HFFc6 (cell line): ENCODE data around the gene SPATS1. TPM values are rescaled to one million over a fixed set of nuclear protein-coding genes. Genes with fewer than 3 reads are reported as not detected.
"Not testable (repeated sequence)": the region's sequence is repeated elsewhere in the genome, so short reads cannot be mapped to it uniquely, and the experiment has no call there.

Experiments
- DNase-seq: peaks from one replicate; pipeline ENCODE4 v3.0.0-alpha.2; 2018
- H3K27ac Mint-ChIP-seq: 2 replicates; pipeline ENCODE4 v1.8.0; 2020; ENCODE audit warnings: mild to moderate bottlenecking, mixed read lengths
- H3K27me3 Mint-ChIP-seq: 2 replicates; pipeline ENCODE4 v1.8.0; 2021; ENCODE audit warnings: mild to moderate bottlenecking, moderate library complexity, mixed read lengths; ENCODE audit not compliant: insufficient read depth
- H3K36me3 Mint-ChIP-seq: 2 replicates; pipeline ENCODE4 v1.8.0; 2021; ENCODE audit warnings: low read depth, mixed read lengths
- H3K4me1 Mint-ChIP-seq: 2 replicates; pipeline ENCODE4 v1.8.0; 2020; ENCODE audit warnings: low read depth, mixed read lengths
- H3K4me3 Mint-ChIP-seq: 2 replicates; pipeline ENCODE4 v1.8.0; 2020; ENCODE audit warnings: mild to moderate bottlenecking, moderate library complexity, mixed read lengths
- H3K9me3 Mint-ChIP-seq: 2 replicates; pipeline ENCODE4 v1.8.0; 2020; ENCODE audit warnings: mild to moderate bottlenecking, mixed read lengths
- CTCF ChIP-seq: fragments of 200-600 bp; sonication (generic); IDR thresholded peaks from 2 replicates; pipeline ENCODE4 v1.5.0; 2021; ENCODE audit warnings: antibody characterized with exemption, mild to moderate bottlenecking
- total RNA-seq, 6 experiments: library from RNA; stranded (reverse); fragmentation: NEBNext Ultra II Directional; extraction: Animal tissue kit (Norgen Biotek cat#: 25700); gene quantifications; 2 replicates in 1 of 6; 3 replicates in 5 of 6; pipeline ENCODE4 v1.2.3, GENCODE V29; 2021

SPATS1 gene
- total RNA-seq, 6 experiments from 2014 or later = not detected

- no peaks in the 10 kb centered on the region for H3K36me3 Mint-ChIP-seq
- no peak overlapping the region for H3K27ac Mint-ChIP-seq
- peaks cover 32% of the 10 kb centered on the region for H3K27me3 Mint-ChIP-seq
- H3K4me1 Mint-ChIP-seq = no peaks in the 10 kb centered on the region
- TF ChIP-seq CTCF = no peak
- H3K4me3 Mint-ChIP-seq = no peak overlapping the region
- peak; percentile 50 for DNase-seq
- H3K9me3 Mint-ChIP-seq = no peaks in the 10 kb centered on the region
These were observed 2.5 kb upstream of the SPATS1 start for GRCh38 chr6:44339763-44340625.

- TF ChIP-seq CTCF = no peak
- Mint-ChIP-seq H3K4me3 (no peak overlapping the region), H3K27ac (no peak overlapping the region), H3K4me1 (no peaks in the 10 kb centered on the region), H3K27me3 (peaks cover 40% of the 10 kb centered on the region), H3K9me3 (no peaks in the 10 kb centered on the region), H3K36me3 (no peaks in the 10 kb centered on the region)
- no peak for DNase-seq
These were observed 1.2 kb upstream of the SPATS1 start for GRCh38 chr6:44341095-44341890.

- Mint-ChIP-seq H3K27ac (no peak overlapping the region), H3K27me3 (peaks cover 34% of the 10 kb centered on the region), H3K9me3 (no peaks in the 10 kb centered on the region), H3K4me1 (no peaks in the 10 kb centered on the region), H3K4me3 (no peak overlapping the region), H3K36me3 (no peaks in the 10 kb centered on the region)
- no peak for TF ChIP-seq CTCF
- no peak for DNase-seq
These were observed 398 bp upstream of the SPATS1 start for GRCh38 chr6:44342052-44342451.

- H3K9me3 Mint-ChIP-seq, DNase-seq, H3K4me3 Mint-ChIP-seq, H3K27ac Mint-ChIP-seq, H3K36me3 Mint-ChIP-seq, H3K4me1 Mint-ChIP-seq: not testable (repeated sequence)
- peaks cover 41% of the 10 kb centered on the region for H3K27me3 Mint-ChIP-seq
These were observed 4.4 kb downstream of the SPATS1 start for GRCh38 chr6:44346818-44347217.

GRCh38 chr6:44349904-44350649 lies 7.6 kb downstream of the SPATS1 start:
- H3K27me3 Mint-ChIP-seq = peaks cover 18% of the 10 kb centered on the region
- no peak overlapping the region for H3K4me3 Mint-ChIP-seq
- H3K36me3 Mint-ChIP-seq = no peaks in the 10 kb centered on the region
- DNase-seq = no peak
- no peaks in the 10 kb centered on the region for H3K9me3 Mint-ChIP-seq
- no peak overlapping the region for H3K27ac Mint-ChIP-seq
- no peak for TF ChIP-seq CTCF
- no peaks in the 10 kb centered on the region for H3K4me1 Mint-ChIP-seq

GRCh38 chr6:44350650-44350994 lies 8.2 kb downstream of the SPATS1 start:
- peaks cover 14% of the 10 kb centered on the region for H3K27me3 Mint-ChIP-seq
- H3K36me3 Mint-ChIP-seq, H3K4me3 Mint-ChIP-seq, H3K27ac Mint-ChIP-seq, DNase-seq, H3K9me3 Mint-ChIP-seq, H3K4me1 Mint-ChIP-seq: not testable (repeated sequence)
